ENCODE measurements around the gene LYVE1.
"Not testable (repeated sequence)": the region's sequence is repeated elsewhere in the genome, so short reads cannot be mapped to it uniquely, and the experiment has no call there.

The LYVE1 gene, protein sequence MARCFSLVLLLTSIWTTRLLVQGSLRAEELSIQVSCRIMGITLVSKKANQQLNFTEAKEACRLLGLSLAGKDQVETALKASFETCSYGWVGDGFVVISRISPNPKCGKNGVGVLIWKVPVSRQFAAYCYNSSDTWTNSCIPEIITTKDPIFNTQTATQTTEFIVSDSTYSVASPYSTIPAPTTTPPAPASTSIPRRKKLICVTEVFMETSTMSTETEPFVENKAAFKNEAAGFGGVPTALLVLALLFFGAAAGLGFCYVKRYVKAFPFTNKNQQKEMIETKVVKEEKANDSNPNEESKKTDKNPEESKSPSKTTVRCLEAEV

GRCh38 chr11:10568486-10568941, at the start of gene LYVE1:
Gene LYVE1, minus strand, starts transcription at chr11:10568665. Its CDS starts 133 bp downstream, at chr11:10568532.
- DNase-seq = no peak

- DNase-seq = no peak
Observed at GRCh38 chr11:10617551-10617950, 49.1 kb upstream of the LYVE1 start.

GRCh38 chr11:10611979-10612862, 43.8 kb upstream of the LYVE1 start:
- DNase-seq = no peak

DNA sequence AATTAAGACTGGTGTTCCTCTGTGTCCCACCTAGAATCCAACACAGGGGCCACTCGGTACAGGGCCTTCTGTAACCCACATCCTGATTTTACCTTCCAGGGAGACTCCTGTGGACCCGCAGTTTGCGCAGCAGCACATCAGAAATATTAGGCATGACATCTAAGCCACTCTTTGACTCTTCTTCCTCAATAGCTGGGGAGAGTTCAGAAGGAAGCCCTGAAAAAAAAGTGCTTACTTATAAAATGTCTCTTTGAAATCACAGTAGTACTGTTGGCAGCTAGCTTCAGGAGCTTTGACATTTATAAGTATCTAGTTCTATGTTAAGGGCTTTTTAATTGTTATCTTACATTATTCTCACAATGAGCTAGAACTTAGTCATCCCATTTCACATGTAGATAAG, 41.2 kb upstream of the LYVE1 start:
- no peak for DNase-seq

- DNase-seq = no peak
Observed at GRCh38 chr11:10608584-10608983, 40.1 kb upstream of the LYVE1 start.

GRCh38 chr11:10607462-10608132, 39.1 kb upstream of the LYVE1 start:
- DNase-seq = no peak

GRCh38 chr11:10606536-10607208, 38.2 kb upstream of the LYVE1 start:
- DNase-seq = no peak

DNA sequence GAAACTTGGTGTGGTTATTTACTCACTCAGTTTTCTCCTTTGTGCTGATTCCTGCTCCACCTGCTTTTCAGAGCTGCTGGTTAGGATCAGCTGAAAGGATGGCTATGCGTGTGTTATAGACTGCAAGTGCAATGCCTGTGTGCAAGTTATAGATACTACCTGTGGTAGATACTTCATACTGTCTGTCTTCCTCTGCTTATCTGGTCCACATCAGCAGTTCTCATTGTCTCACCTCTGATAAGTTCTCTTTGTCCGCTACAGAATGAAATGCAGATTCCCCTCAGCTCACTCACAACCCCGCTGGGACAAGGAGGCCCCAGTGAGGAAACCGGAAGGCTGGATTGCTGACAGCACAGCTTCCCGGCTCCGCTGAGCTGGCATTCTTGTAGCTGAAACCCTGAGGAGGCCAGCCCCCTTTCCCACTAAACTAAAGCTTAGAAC, 37.5 kb upstream of the LYVE1 start:
- no peak for DNase-seq

GRCh38 chr11:10604798-10605197, 36.3 kb upstream of the LYVE1 start:
- DNase-seq = no peak

DNA sequence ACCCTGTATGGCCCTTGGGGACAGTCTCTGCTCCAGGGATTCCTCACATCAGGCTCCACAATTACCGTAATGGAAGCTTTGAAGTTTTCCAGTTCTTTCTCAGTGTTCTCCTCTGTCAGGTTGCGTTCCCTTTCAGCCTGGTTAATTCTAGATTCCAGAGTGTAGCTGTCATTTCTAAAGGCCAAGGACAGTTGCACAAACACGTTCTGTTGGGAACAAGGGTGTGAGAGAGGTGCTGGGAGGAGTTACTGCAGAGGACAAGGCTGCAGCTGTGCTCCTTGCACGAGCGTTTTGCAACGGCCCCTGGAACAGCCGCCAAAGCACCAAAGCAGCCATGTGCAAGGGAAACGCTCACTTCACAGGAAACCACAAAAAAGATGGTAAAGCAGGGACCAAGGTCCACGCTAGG, 35.9 kb upstream of the LYVE1 start:
- DNase-seq = no peak

- DNase-seq = no peak
Observed at GRCh38 chr11:10603721-10604297, 35.3 kb upstream of the LYVE1 start.

DNA sequence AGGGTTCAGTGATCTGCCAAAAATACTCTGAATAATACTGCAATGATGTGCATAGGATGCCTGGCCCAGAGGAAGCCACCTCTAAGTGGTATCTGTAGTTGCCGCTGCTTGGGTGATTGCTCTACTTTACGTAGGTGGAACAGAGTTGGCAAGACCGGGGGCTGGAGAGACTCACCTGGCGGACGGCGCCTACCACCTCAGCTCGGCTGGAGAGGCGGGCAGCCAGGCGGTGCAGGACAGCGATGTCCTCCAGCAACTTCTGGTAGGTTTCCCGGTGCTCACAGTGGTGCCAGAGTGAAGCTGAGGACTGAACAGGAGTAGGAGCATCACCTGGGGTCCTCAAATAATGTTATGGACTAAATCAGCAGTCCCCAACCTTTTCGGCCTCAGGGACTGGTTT, 34.5 kb upstream of the LYVE1 start:
- DNase-seq = no peak

DNA sequence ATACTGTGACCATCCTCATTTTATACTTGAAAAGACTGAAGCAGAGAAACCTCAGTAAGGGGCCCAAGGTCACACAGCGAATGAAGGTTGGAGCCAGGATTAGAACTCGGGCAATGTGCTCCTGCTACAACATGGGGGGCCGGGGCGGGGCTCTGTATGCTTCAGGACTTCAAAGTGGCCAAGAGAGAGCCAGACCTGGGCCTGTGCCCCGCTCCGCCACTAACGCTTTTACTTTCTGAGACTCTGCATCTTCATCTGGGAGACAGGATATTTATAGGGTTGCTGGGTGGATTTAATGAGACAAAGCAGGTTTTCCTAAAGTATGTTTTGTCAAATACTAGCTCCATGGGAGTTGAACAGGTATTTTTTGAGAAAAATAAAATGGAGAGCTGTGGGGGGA, 33.9 kb upstream of the LYVE1 start:
- DNase-seq = no peak

- DNase-seq = no peak
Observed at GRCh38 chr11:10601837-10602236, 33.4 kb upstream of the LYVE1 start.

DNA sequence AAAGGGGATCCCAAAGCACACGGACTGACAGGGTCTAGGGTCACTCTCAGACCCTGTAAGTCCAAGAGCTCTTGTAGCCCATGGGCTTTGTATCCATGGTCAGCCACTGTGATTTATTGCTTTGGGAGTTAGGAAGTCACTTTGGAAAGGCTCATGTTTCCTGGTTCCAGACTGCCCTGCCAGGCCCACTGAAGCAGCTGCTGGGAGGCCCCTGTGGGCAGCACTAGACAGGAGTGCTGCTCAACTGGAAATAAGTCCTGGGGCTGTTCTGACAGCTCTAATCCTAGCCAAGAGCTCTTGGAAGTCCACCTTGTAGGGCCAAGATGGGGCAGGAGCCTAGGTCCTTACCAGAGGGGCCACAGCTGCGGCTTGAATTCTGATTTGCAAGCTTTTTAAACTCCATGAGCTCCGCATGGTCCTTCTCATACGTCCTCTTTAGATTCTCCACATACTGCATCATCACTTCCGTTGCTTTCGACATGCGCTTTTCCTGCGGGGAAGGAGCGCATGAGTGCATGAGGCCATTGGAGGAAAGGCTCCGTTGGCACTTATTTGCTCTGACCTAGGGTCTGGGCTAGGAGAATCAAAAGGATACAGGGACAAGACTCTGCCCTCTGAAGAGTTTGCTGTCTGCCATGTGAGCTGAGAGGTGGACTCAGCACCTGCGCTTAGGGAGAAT, 32.2 kb upstream of the LYVE1 start:
- no peak for DNase-seq

GRCh38 chr11:10599388-10600175, 31.1 kb upstream of the LYVE1 start:
- DNase-seq = no peak

GRCh38 chr11:10598816-10599215, 30.4 kb upstream of the LYVE1 start:
- no peak for DNase-seq

- no peak for DNase-seq
Observed at GRCh38 chr11:10597877-10598351, 29.4 kb upstream of the LYVE1 start.

GRCh38 chr11:10595840-10596239, 27.4 kb upstream of the LYVE1 start:
- DNase-seq = not testable (repeated sequence)

GRCh38 chr11:10594407-10594806, 25.9 kb upstream of the LYVE1 start:
- DNase-seq = no peak

DNA sequence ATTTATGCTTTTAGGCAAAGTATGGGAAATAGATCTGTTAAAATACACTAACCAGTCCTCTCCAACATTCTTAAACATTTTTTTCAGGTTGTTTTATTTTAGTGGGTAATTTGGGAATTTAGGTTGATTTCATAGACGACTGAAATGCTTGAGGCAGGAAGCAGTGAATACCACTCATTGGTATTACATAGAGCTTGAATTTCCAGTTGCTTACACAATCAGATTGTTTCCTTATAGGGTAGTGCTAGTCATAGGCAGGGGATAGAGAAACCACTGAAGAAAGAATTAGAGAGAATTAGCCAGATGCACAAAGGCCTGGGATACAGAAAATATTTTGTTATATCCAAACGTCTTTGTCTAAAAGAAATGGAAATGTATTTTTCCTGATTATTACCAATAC, 23.9 kb upstream of the LYVE1 start:
- peak in 1 of 2 experiments; percentile 20 for DNase-seq

Measured in NCI-H526 (cell line).